B cell (primary cell): Measurements from ENCODE around the gene NDST4.

Experiments
- EZH2 ChIP-seq: IDR thresholded peaks from 2 replicates; pipeline ENCODE4 v1.6.1; 2012; ENCODE audit warnings: borderline replicate concordance, low read depth, mild to moderate bottlenecking, moderate library complexity, low read length; ENCODE audit not compliant: insufficient read depth, poor library complexity, severe bottlenecking
- TF ChIP-seq, protein P1 (sequence below): fragments of 200-600 bp; IDR thresholded peaks from one replicate; pipeline ENCODE4 v1.8.0; 2022; ENCODE audit warnings: antibody characterized with exemption, mild to moderate bottlenecking

DNA sequence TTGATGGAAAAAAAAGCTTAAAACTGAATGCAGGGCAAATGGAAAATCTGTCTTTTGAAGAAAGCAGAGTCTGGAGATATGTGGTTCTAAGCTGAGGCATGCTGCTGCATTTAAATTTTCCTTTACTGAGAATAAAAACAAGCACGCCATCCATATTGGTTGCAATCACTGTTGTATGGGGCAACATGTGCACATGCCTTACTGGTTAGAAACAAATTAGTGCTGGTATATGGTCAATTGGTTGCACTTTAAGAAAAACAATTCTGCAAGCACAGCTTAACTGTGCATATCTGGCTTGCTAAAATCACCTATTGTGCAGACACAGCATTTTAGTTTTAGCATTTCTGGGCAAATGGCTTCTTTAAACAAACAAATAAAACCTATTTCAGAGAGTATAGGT is 239.1 kb downstream of the NDST4 start:
- TF ChIP-seq, protein P1, sequence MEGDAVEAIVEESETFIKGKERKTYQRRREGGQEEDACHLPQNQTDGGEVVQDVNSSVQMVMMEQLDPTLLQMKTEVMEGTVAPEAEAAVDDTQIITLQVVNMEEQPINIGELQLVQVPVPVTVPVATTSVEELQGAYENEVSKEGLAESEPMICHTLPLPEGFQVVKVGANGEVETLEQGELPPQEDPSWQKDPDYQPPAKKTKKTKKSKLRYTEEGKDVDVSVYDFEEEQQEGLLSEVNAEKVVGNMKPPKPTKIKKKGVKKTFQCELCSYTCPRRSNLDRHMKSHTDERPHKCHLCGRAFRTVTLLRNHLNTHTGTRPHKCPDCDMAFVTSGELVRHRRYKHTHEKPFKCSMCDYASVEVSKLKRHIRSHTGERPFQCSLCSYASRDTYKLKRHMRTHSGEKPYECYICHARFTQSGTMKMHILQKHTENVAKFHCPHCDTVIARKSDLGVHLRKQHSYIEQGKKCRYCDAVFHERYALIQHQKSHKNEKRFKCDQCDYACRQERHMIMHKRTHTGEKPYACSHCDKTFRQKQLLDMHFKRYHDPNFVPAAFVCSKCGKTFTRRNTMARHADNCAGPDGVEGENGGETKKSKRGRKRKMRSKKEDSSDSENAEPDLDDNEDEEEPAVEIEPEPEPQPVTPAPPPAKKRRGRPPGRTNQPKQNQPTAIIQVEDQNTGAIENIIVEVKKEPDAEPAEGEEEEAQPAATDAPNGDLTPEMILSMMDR, result no peak
- TF ChIP-seq EZH2, result no peak
